Epithelial cell of proximal tubule (primary cell): ENCODE measurements around the gene CFP. TPM values are rescaled to one million over a fixed set of nuclear protein-coding genes. Genes with fewer than 3 reads are reported as not detected.
A peak's percentile ranks its signal among the peaks of the same experiment; 100 is the strongest.
"Not testable (repeated sequence)": the region's sequence is repeated elsewhere in the genome, so short reads cannot be mapped to it uniquely, and the experiment has no call there.

ENCODE experiments used
- DNase-seq: peaks from one replicate; pipeline ENCODE4 v3.0.0-alpha.2; 2011; ENCODE audit warnings: low read depth
- H3K4me3 ChIP-seq: 2 replicates; pipeline ENCODE4 v1.5.1; 2011; ENCODE audit warnings: low read depth, mild to moderate bottlenecking, low read length
- CTCF ChIP-seq: conservative IDR thresholded peaks from 2 replicates; pipeline ENCODE4 v1.5.1; 2012; ENCODE audit warnings: low read depth, mild to moderate bottlenecking, low read length
- total RNA-seq: library from RNA; depleted of rRNA; stranded (reverse); fragments of >200 nt; gene quantifications from 2 replicates; pipeline ENCODE4 v1.2.3, GENCODE V29; 2015

The CFP gene
- 0.06 and 0.22 TPM in 2 replicates for total RNA-seq

- no peak for TF ChIP-seq CTCF
These were observed at the start of gene CFP for GRCh38 chrX:47629419-47630200. Gene CFP, minus strand, starts transcription at chrX:47629930. Its CDS starts 86 bp downstream, at chrX:47629844.

GRCh38 chrX:47675959-47676859, 46.5 kb upstream of the CFP start:
- H3K4me3 ChIP-seq, DNase-seq: not testable (repeated sequence)

More at GRCh38 chrX:47629419-47630200, at the start of gene CFP:
- no peak within 1 kb of the TSS for H3K4me3 ChIP-seq
- no peak for DNase-seq

- TF ChIP-seq CTCF = no peak
- no peak for DNase-seq
- no peak overlapping the region for H3K4me3 ChIP-seq
These were observed 45.0 kb upstream of the CFP start for GRCh38 chrX:47674776-47675175.

- not testable (repeated sequence) for H3K4me3 ChIP-seq, DNase-seq
These were observed 36.1 kb upstream of the CFP start for GRCh38 chrX:47665797-47666196.

- H3K4me3 ChIP-seq = no peak overlapping the region
- no peak for TF ChIP-seq CTCF
- no peak for DNase-seq
These were observed 35.0 kb upstream of the CFP start for GRCh38 chrX:47664737-47665136.

GRCh38 chrX:47662144-47662657, 32.5 kb upstream of the CFP start:
- no peak for TF ChIP-seq CTCF
- H3K4me3 ChIP-seq = no peak overlapping the region
- DNase-seq = peak; percentile 73

GRCh38 chrX:47661539-47661938, 31.8 kb upstream of the CFP start:
- no peak for DNase-seq
- no peak for TF ChIP-seq CTCF
- H3K4me3 ChIP-seq = no peak overlapping the region
